Activated T-cell treated with anti-CD3 and anti-CD28 coated beads for 4 hours (primary cell): Measurements from ENCODE around the gene CDC42EP4.

Experiments used
- DNase-seq: peaks from one replicate; pipeline ENCODE4 v3.0.0-alpha.2; 2020

CDC42EP4 gene

DNA sequence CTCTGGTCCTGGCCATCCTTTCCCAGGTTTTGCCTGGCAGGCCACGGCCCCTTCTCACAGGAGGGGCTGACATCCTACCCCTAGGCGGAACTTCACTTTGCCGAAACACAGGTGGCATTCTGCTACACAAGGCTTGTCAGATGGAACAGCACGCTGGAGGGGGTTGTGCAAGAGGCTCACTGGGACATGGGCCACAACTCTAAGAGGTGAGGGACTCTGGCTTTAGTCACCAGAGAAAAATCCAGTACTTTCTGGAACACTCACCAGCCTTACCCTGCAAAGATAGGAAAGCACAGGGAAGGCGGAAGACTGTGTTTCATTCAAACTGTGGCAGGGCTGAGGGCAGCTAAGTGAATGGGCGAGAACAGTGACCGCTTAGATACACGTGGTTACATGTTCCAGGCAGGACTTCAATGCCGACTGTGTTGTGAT lies 18.3 kb downstream of the CDC42EP4 start:
- no peak for DNase-seq

DNA sequence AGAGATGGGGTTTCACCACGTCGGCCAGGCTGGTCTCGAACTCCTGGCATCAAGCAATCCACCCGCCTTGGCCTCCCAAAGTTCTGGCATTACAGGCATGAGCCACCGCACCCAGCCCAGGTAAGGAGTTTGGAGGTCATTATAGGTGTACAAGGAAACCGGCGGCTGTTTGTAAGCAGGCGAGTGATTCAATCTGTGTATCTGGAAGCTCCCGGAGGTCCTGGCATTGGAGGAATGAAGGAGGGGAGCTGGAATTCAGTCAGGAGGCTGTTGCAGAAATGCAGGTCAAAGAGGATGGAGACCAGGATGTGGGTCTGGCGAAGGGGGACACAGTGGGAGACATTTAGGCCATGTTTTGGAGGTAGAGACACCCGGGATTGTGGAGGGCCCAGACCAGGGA lies 18.8 kb downstream of the CDC42EP4 start:
- DNase-seq: no peak

DNA sequence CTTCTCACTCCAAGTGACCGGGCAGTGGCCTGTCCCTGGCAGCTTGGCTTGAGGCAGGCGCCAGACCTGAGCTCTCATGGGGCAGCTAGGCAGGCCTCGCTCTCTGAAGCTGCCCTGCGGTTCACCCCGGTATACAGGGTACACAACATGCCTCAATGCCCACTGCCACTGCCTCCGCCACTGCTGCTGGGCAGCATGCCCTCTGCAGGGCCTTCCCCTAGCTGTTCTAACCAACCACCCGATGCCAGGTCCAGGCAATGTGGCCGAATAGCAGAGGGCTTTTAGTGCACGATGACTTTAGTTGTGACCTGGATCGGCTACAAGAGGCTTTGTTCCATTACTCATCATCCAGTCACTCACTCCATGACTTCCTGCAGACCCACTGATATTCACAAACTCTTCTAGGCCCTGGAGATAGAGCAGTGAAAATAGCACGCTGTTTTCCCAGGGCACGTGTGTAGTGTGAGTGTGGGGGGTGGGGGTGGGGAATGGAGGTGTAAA lies 19.7 kb downstream of the CDC42EP4 start:
- DNase-seq: no peak

DNA sequence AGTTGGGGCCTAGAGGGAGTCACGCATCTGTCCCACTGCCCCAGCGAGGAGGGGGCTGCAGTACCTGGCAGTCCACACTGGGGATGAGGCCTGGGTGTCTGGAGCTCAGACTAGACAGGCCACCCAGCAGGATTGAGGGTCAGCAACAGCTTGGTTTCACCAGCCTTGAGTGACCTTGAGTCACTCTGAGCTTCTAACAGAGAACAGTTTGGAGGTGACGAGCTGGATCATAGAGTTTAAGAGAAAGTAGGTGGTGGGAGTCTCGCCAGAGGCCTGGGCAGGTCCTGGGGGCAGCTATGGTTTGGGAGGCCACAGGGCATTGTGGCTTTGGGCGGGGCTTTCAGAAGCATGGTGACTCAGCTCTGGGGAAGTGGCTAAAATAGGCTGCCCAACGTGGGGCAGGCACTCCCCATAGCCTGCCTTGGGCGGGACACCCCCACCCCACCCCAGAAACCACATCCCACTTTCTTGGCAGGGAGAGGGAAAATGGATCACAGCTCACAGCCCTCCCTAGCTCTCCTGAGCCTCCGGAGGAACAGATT lies 20.5 kb downstream of the CDC42EP4 start:
- DNase-seq: no peak

DNA sequence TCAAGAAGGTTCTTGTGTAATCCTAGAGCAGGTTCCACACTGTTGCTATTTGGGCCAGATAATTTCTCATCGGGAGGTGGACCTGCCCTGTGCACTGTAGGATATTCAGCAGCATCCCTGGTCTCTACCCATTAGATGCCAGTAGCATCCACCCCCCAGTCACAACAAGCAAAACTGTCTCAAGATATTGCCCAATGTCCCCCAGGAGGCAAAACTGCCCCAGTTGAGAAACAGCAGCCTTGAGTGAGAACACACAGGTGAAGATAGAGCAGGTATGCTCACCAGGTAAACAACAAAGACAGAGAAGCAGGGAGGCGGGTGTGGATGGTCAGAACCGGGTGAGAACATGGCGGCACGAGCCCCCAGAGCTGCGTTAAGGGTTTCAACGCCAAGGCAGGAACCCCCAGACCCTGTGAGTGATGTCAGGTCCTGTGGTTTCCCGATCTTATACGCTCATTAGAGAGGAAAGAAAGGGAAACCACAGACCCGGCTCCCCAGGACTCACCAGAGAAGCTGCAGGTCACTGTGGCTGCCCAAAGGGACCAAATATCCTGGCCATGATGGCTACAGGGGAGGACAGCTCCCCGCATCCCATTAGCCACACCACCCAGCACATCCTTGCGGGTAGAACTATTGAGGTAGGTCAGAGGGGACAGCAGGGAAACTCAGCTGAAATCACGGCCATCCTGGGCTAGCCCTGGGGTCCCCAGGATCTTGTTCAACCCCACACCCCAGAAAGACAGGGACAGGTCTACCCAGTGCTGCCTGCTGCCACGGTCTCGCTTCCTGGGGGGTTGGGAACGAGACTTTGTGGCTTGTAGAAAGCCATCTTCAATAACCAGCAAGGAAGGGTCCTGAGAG lies 21.2 kb downstream of the CDC42EP4 start:
- DNase-seq: no peak

DNA sequence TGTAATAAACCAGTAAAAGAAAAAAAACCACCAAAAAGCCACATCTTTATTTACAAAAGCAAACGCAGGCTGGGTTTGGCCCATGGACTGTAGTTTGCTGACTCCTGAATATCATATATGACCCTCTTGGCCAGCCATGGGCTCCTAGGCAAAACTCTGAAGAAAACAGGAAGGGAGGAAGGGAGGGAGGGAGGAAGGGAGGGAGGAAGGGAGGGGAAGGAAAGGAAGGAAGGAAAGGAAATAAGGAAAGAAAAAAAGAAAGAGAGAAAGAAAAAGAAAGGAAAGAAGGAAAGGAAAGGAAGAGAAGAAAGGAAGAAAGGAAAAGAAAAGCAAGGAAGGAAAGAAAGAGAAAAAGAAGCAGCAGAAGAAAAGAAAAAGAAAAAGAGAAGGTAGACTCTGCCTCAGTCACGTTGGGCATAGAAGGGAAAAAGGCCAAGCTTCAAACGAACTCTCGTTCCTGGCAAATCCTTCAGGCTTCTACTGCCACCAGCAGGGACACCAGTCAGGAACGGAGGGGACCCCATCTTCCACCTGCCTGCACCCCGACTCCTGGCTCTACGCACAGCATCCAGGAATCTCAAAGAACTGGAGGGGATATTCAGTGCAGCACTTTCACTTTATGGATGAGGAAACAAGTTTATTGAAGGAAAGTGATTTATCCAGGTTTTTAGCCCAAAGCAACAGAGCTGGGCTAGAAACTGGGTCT lies 22.1 kb downstream of the CDC42EP4 start:
- DNase-seq: no peak

DNA sequence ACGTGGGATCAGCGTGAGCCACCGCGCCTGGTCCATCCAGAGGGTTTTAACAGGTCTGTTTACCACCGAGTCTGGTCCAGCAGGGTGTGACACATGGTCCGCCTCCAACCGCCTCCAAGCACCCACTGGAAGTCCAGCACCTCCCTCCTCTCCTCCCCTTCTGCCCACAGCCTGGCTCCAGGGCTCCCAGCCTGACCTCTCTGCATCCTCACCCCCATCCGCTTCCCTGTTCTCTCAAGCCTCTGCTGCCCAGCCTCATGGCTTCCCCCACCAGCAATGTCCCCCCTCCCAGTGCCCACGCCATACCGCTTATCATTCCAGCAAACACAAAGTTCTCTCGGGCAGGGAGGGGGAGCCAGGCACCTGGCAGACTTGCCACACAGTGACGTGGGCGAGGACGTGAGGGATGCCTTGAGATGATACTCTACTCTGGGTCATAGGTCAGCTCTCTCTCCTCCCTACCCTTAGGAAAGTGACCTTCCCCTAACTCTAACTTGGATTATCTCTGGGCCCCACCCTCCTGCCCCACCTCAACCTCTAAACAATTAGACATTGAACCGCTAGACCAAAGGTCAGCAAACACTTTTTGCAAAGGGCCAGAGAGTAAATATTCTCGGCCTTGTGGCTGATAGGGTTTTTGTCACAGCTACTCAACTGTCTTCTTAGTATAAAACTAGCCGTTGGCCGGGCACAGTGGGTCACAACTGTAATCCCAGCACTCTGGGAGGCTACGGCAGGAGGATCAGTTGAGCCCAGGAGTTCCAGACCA lies 23.1 kb downstream of the CDC42EP4 start:
- no peak for DNase-seq

DNA sequence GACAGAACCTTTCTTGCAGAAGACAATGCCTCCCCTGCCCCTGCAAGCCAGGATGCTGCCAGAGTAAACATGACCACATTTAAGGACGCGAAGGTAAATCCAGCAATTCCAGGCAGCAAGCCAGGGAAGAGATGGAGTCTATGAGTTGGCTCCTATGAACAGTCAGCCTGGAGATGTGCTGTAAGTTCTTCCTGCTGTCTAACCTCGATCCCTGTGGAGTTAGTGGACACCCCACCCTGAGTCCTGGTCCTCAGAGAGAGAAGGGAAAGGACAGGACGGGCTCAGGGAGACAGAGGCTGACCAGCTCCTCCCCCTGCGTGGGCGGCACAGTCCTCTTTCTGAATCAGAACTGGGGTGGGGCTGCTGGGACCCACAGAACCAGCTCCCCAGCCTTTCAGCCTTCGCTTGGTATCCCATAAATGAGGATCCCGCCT lies 24.9 kb downstream of the CDC42EP4 start:
- no peak for DNase-seq

DNA sequence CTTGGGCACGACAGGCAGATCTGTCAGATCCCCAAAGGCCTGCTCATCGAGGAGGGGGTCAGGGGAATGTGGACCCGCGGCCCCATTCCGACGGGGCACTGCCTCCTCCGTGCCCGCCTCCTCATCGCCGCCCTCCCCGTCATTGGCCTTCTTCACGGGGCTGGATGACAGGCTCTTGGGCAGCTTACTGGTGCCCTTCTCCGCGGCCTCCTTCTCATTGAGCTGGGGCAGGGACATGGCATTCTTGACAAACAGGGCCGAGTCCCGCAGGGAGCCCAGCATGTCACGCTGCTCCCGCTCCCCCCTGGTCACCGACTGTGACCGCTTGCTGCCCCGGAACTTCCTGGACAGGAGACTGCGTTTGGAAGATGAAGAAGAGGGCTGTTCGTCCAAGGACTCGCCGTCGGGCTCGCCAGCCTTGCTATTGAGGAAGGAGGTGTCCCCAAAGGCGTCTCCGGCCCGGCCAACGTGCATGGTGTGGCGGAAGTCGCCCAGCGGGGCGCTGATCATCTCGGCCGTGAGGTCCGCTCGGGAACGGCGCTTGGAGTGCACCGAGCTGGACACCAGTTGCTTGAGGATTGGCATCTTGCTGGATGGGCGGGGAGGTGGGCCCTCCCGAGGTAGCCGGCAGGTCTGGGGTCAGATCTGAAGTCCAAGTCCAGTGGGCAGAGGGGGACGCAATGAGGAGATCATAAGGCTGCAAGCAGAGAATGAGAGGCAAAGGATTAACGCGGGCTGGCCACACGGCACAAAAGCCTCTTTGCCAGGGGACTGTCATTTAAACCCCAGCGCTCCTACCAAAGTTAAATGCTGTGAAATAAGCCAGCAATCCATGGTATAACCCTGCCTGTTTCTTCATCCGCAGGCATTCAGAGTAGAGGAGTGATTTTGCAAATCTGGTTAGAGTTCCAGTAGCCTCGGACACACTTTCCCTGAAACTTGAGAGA lies 25.6 kb downstream of the CDC42EP4 start:
- DNase-seq: no peak

DNA sequence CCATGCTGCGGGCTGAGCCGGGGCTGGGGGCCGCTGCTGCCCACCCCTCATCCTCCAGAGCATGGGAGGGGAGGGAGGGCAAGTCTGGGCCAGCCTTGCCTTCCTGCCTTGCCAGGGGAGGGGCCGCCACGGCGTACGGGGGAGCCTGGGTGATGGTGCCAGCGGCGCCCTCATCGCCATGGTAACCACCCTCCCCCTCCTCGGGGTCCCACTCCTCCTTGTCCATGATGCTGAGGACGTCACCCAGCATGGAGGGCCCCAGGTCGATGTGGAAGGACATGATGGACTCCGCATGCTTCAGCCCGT lies 26.2 kb downstream of the CDC42EP4 start:
- DNase-seq: no peak

DNA sequence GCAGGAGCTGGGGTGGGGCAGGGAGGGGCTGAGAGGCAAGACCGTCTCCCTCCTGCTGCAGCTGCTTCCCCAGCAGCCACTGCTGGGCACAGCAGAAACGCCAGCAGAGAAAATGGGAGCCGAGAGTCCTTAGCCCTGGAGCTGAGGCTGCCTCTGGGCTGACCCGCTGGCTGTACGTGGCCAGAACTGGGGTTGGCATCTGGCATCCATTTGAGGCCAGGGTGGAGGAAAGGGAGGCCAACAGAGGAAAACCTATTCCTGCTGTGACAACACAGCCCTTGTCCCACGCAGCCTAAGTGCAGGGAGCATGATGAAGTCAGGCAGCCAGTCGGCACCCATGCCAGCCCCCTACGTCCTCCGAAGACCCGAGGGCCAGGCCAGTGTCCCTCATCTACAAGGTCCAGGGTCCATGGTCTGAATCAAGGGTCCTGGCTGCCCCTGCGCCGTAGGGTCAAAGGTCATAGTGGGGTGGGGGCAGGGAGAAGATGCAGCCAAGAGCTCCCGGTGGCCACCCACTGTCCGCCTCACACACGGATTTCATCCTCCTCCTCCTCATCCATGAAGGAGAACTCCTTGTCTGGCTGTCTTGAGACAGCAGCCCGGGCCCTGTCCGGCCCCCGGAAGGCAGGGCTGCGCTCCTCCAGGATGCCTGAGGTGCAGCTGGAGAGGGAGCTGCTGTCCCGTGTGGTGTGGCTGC lies 26.7 kb downstream of the CDC42EP4 start:
- DNase-seq: no peak

DNA sequence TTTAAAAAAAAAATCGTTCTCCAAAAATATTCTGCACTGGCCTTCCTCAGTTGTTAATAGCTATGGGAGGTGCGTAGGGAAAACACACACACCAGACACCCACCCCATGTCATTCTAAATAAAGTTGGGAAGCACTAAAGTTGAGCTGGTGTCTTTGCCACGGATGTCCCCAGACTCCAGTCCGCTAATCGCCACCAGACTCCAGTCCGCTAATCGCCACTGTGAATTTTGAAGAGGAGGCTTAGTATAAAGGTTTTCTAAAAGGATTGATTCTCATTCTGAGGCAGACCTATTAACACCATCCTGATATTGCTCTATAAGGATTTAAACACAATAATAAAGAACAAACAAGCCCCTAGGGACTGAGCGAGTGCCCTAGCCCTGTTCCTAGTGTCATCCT lies 27.4 kb downstream of the CDC42EP4 start:
- no peak for DNase-seq

DNA sequence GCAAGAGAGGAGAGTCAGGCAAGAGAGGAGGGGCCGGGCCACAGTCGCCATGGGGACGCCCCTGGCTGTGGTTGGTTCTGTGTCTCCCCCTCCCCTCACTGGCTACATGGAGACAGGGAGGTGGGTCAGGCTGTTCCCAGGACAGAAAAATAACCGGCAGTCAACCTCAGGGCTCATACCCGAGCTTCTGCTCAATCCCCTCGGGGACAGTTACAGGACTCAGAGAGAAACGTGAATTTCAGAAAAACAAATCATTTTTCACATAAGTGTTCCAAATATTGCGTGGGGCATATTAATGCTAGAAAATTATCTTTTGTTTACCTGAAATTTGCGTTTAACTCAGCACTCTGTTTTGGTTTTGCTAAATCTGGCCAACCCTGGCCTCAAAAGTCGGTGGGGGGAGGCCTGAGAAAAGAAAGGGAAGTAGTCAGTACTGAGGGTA lies 27.9 kb downstream of the CDC42EP4 start:
- no peak for DNase-seq

DNA sequence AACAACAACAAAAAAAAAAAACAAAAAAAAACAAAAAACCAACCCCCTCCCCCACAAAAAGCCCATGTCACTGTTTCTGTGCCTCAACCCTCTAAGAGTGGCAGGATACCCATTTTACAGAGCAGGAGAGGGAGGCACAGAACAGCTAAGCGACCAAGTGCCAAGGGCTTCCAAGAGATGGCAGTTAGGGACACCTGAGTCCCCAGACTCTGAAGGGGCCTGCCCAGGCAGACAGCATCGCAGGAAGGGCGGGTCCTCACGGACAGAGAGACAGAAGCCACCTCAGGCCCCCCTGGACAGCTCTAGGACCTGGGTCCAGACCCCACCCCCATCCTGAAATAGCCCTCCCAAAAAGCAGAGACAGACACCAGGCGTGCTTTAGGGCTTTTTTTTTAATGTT lies 28.6 kb downstream of the CDC42EP4 start:
- no peak for DNase-seq

DNA sequence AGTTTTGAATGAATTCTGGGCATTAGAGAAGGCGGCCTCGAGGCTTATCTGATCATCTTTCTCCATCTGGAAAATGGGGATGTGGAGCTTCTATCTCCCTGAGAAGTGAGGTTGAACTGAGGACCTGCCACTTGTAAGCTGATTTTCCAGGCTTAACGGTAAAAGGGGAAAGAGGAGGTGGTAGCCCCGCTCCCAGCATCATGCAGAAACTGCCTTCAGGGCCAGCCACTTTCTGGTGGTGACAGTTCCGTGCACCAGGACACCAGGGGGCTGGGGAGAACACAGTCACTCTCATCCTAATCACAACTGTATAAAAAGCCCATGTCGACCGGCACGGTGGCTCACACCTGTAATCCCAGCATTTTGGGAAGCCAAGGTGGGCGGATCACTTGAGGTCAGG lies 29.2 kb downstream of the CDC42EP4 start:
- no peak for DNase-seq

DNA sequence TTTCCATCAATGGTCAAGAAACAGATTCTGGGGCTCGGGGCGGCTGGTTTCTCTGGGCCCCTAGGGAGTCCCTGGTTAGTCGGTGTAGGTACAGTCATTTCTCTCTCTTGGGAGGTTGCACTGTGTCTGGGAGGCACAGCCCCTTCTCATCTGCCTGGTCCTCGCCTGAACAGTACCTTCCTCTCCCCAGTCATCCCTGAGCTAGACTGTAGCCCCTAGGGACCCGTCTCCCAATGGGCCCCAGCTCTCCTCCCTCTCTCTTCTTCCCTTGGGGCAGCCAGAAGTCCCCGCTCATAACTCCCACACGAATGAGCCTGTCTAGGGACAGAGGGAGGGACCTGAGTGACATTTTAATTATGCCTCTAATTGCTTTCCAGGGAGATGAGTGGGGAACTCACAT lies 29.9 kb downstream of the CDC42EP4 start:
- no peak for DNase-seq

DNA sequence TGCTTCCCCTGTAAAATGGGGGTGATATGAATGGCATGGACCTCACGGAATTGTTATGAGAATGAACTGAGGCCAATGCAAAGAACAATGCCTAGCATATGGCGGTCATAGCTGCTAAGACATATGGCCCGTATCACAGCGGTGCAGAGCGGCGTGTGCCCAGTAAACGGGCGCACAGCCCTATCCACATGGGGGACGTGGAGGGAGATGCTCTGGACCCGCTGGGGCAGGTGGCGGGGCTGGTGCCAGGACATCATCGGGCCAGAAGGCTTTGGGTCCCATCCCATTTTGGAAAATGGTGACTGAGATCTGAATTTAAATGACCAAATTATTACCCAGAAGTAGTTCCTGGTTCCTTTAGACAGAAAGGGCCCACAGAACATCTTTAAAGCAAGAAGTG lies 31.6 kb downstream of the CDC42EP4 start:
- DNase-seq: no peak

DNA sequence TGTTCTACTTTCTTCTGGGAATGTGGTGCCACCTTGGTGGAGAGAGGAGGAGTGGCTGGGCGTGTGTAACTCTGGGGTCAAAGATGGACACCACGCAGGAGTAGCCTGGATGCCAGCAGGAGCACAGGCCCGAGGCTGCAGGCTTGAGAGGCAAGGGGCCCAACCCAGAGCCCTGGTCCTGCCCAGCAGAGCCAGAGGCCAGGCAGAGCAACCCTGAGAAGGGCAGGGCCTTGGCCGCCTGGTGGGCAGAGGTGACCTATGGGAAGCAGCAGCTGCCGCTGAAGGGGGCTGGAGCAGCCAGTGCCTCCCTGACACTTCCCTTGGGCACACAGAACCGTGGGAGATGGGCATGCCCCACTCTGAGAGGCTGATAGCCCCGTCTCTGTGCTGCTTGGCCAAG lies 32.1 kb downstream of the CDC42EP4 start:
- DNase-seq: no peak

DNA sequence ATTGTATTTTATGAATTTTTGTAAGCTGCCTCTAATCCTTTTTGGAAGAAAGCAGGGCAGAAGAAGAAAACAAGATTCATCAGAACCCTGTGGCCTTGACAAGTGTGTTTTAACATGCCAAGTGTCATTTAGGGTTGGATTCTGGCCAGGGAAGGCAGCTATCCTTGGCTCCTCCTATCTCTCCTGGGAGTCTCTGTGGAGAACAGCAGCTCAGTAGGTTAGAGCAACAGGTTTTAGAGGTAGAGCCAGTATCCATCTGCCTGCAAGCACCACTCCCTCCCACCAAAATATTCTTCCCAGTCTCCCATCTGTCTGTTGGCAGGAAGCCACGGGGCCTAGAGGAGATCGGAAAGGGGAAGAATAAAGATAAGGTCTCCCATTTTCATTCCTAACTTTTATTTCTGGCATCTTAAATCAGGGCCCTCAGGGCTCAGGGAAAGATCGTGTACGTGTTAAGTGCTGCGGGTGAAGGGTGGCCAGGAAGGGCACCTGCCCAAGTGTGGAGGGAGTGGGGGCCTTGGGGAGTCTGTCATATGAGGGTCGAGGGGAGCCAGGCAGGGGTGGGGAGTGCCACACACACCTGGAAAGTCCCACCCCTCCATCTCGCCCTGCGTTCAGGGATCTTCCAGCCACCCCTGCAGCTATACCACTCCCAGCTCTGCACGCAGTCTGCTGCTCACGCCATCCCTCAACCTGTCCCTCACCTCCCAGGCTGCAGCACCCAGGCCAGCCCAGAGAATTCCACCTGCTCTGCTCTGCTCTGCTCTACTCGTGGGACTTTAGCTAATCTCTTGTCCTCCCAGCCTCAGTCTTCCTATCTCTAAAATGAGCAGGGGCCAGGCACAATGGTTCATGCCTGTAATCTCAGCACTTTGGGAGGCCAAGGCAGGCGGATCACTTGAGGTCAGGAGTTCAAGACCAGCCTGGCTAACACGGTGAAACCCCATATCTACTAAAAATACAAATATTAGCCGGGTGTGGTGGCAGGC lies 33.0 kb downstream of the CDC42EP4 start:
- DNase-seq: no peak

DNA sequence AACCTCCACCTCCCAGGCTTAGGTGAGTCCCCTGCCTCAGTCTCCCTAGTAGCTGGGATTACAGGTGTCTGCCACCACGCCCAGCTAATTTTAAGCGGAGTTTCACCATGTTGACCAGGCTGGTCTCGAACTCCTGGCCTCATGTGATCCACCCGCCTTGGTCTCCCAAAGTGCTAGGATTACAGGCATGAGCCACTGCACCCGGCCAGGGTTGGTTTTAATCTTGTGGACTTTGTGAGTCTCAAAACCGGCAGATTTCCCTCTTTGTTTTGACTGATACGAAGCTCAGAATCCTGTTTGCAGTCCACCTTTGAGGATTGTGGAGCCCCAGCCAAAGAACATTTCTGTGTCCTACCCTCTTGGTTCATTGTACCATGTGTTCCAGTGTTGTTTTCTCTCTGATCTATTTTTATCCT lies 33.7 kb downstream of the CDC42EP4 start:
- no peak for DNase-seq
